ENCODE results near the gene ZNF862. TPM values are rescaled to one million over a fixed set of nuclear protein-coding genes. Genes with fewer than 3 reads are reported as not detected.

ZNF862 gene
- total and polyA plus RNA-seq, 2 donors (not counting 3 experiments of a cell fraction or from before 2014, with no cell fraction given), result 10.8 to 14.7 TPM

DNA sequence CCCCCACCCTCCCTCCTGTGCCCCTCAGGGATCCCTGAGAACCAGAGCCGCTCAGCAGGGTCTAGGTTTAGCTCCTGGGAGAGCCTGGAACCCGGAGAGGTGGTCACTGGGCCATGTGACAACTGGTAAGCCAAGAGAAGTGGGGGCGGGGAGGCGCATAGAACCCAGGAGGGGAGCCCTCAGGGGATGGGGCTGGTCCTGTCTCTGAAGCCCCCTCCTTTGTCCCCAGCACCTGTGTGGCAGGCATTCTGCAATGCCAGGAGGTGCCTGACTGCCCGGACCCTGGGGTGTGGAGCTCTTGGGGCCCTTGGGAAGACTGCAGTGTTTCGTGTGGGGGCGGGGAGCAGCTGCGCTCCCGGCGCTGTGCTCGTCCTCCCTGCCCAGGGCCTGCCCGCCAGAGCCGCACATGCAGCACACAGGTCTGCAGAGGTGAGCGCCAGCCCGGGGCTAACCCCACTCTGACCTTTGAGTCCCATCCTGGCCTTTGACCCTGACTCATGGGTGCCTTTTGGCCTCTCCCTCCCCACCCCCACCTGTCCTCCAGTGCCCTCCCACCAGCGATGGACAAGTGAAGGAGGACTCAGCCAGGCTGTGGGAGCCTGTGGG, 22.4 kb upstream of the ZNF862 start:
- no peak for TF ChIP-seq FOS (IDR thresholded peaks at IDR 0.05; ENCODE audit: borderline replicate concordance, insufficient read depth, low read length)
- TF ChIP-seq JUN (IDR thresholded peaks at IDR 0.05; ENCODE audit: borderline replicate concordance, insufficient read depth, insufficient read length, low read depth), result no peak
- no peak for TF ChIP-seq POLR2A (IDR thresholded peaks at IDR 0.05; ENCODE audit: low read depth, low read length)
- TF ChIP-seq, protein P1, sequence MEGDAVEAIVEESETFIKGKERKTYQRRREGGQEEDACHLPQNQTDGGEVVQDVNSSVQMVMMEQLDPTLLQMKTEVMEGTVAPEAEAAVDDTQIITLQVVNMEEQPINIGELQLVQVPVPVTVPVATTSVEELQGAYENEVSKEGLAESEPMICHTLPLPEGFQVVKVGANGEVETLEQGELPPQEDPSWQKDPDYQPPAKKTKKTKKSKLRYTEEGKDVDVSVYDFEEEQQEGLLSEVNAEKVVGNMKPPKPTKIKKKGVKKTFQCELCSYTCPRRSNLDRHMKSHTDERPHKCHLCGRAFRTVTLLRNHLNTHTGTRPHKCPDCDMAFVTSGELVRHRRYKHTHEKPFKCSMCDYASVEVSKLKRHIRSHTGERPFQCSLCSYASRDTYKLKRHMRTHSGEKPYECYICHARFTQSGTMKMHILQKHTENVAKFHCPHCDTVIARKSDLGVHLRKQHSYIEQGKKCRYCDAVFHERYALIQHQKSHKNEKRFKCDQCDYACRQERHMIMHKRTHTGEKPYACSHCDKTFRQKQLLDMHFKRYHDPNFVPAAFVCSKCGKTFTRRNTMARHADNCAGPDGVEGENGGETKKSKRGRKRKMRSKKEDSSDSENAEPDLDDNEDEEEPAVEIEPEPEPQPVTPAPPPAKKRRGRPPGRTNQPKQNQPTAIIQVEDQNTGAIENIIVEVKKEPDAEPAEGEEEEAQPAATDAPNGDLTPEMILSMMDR (IDR thresholded peaks at IDR 0.05; ENCODE audit: extremely low read depth in 1 of 2, insufficient read depth in 1 of 2, low read depth in 1 of 2, low read length in 2 of 2), result no peak
- TF ChIP-seq GATA2 (IDR thresholded peaks at IDR 0.05; ENCODE audit: insufficient read depth, insufficient read length, low read depth, low read length), result no peak
- no peak for TF ChIP-seq POLR2AphosphoS5 (IDR thresholded peaks at IDR 0.05; ENCODE audit: insufficient read depth, low read depth, low read length)
- TF ChIP-seq, protein P2, sequence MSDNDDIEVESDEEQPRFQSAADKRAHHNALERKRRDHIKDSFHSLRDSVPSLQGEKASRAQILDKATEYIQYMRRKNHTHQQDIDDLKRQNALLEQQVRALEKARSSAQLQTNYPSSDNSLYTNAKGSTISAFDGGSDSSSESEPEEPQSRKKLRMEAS (IDR thresholded peaks at IDR 0.05; ENCODE audit: insufficient read depth, insufficient read length), result no peak
- TF ChIP-seq EZH2 (IDR thresholded peaks at IDR 0.05; ENCODE audit: borderline replicate concordance, low read depth, low read length, severe bottlenecking), result no peak
- TF ChIP-seq MYC (IDR thresholded peaks at IDR 0.05; ENCODE audit: low read depth, low read length), result no peak
- H3K79me2 ChIP-seq (ENCODE audit: control insufficient read depth, insufficient read depth, low read length), result no peaks in the 10 kb centered on the region
- no peaks in the 10 kb centered on the region for H4K20me1 ChIP-seq (replicated peaks; ENCODE audit: control insufficient read depth, extremely low read depth, insufficient read depth, low read length)
- no peaks in the 10 kb centered on the region for H3K9me1 ChIP-seq (replicated peaks; ENCODE audit: control insufficient read depth, extremely low read depth, insufficient read depth, low read length)
- intact Hi-C loops (cut with micrococcal nuclease), result no loop called here
- ChIA-PET CTCF (no interaction called here), POLR2A (no interaction called here)
- H3K9me3 ChIP-seq (replicated peaks; ENCODE audit: control insufficient read depth, insufficient read depth, low read length), result no peaks in the 10 kb centered on the region
- no TSS peak for BruUV-seq (replicated peaks)
- H3K36me3 ChIP-seq (ENCODE audit: control insufficient read depth in 2 of 2, extremely low read depth in 1 of 2, insufficient read depth in 2 of 2, low read length in 2 of 2), result no peaks in the 10 kb centered on the region
- no peaks in the 10 kb centered on the region for H3K4me1 ChIP-seq (ENCODE audit: control insufficient read depth, extremely low read depth, insufficient read depth, low read length)
- DNase-seq (ENCODE audit: low read depth, low spot score), result no peak
- no peak overlapping the region for H3K27ac ChIP-seq (ENCODE audit: insufficient read depth, low read depth, low read length)
- H3K4me2 ChIP-seq (ENCODE audit: insufficient read depth, low read length), result no peak overlapping the region
- dilution Hi-C loops (cut with MboI; ENCODE audit: extremely low pct_ligation_motif_present, low sequenced_read_pairs), result no loop called here
- H2AFZ ChIP-seq (ENCODE audit: low read depth, low read length), result no peak overlapping the region
- no peak for FAIRE-seq
- no peak overlapping the region for H3K4me3 ChIP-seq (replicated peaks in 1 of 3; ENCODE audit: insufficient read depth in 1 of 3, low read depth in 1 of 3, low read length in 3 of 3)
- H3K9ac ChIP-seq (replicated peaks; ENCODE audit: extremely low read depth, insufficient read depth, low read length), result no peak overlapping the region
- no peaks in the 10 kb centered on the region for H3K27me3 ChIP-seq (ENCODE audit: control insufficient read depth in 2 of 2, insufficient read depth in 2 of 2, low read length in 2 of 2)

Measured in endothelial cell of umbilical vein (primary cell).